ENCODE data around the gene FBXW11. TPM values are rescaled to one million over a fixed set of nuclear protein-coding genes. Genes with fewer than 3 reads are reported as not detected.

Gene FBXW11
- total RNA-seq, 1 experiment from 2014 or later: 46.3 TPM

GRCh38 chr5:171992305-171992704 lies 14.1 kb downstream of the FBXW11 start:
- Histone ChIP-seq H3K36me3 (ENCODE audit: control insufficient read depth, insufficient read depth, low read length) (peaks cover 1% of the 10 kb centered on the region; the same call in 1 of the 2 replicates), H3K4me1 (peaks cover 11% of the 10 kb centered on the region), H3K4me3 (ENCODE audit: low read depth, low read length) (no peak overlapping the region), H3K27me3 (replicated peaks; ENCODE audit: control insufficient read depth, insufficient read depth, low read length) (no peaks in the 10 kb centered on the region), H3K9me3 (no peaks in the 10 kb centered on the region)
- intact Hi-C loops (cut with micrococcal nuclease; ENCODE audit: unreplicated experiment): no loop called here
- H3K27ac Mint-ChIP-seq (ENCODE audit: unreplicated experiment): no peak overlapping the region
- no peaks in the 10 kb centered on the region for H3K9me3 Mint-ChIP-seq (ENCODE audit: unreplicated experiment)
- POLR2A ChIA-PET: no interaction called here
- BruUV-seq (replicated peaks): no TSS peak
- CTCF ChIA-PET: no interaction called here
- peaks cover 13% of the 10 kb centered on the region for H3K4me1 Mint-ChIP-seq (ENCODE audit: low read depth, unreplicated experiment)
- H3K4me3 Mint-ChIP-seq (ENCODE audit: unreplicated experiment): no peak overlapping the region
- H3K36me3 Mint-ChIP-seq (ENCODE audit: insufficient read depth, unreplicated experiment): peaks cover 20% of the 10 kb centered on the region
- DNase-seq: no peak
- H3K27me3 Mint-ChIP-seq (ENCODE audit: insufficient read depth, unreplicated experiment): no peaks in the 10 kb centered on the region
- TF ChIP-seq, protein P1, sequence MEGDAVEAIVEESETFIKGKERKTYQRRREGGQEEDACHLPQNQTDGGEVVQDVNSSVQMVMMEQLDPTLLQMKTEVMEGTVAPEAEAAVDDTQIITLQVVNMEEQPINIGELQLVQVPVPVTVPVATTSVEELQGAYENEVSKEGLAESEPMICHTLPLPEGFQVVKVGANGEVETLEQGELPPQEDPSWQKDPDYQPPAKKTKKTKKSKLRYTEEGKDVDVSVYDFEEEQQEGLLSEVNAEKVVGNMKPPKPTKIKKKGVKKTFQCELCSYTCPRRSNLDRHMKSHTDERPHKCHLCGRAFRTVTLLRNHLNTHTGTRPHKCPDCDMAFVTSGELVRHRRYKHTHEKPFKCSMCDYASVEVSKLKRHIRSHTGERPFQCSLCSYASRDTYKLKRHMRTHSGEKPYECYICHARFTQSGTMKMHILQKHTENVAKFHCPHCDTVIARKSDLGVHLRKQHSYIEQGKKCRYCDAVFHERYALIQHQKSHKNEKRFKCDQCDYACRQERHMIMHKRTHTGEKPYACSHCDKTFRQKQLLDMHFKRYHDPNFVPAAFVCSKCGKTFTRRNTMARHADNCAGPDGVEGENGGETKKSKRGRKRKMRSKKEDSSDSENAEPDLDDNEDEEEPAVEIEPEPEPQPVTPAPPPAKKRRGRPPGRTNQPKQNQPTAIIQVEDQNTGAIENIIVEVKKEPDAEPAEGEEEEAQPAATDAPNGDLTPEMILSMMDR (IDR thresholded peaks at IDR 0.05; ENCODE audit: insufficient read depth in 1 of 2, low read depth in 1 of 2, low read length in 1 of 2, severe bottlenecking in 1 of 2, unreplicated experiment in 1 of 2): no peak

DNA sequence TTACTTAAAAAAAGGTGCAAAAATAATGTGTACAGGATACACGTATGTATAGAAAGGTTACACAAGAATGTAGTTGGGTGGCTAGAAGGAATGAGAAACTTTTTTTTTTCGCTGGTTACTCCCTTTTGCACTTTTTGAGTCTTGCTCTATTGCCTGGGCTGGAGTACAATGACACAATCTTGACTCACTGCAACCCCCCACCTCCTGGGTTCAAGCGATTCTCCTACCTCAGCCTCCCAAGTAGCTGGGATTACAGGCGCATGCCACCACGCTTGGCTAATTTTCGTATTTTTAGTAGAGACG lies 15.8 kb downstream of the FBXW11 start:
- no peaks in the 10 kb centered on the region for H3K27me3 ChIP-seq (replicated peaks; ENCODE audit: control insufficient read depth, insufficient read depth, low read length)
- intact Hi-C loops (cut with micrococcal nuclease; ENCODE audit: unreplicated experiment): no loop called here

DNA sequence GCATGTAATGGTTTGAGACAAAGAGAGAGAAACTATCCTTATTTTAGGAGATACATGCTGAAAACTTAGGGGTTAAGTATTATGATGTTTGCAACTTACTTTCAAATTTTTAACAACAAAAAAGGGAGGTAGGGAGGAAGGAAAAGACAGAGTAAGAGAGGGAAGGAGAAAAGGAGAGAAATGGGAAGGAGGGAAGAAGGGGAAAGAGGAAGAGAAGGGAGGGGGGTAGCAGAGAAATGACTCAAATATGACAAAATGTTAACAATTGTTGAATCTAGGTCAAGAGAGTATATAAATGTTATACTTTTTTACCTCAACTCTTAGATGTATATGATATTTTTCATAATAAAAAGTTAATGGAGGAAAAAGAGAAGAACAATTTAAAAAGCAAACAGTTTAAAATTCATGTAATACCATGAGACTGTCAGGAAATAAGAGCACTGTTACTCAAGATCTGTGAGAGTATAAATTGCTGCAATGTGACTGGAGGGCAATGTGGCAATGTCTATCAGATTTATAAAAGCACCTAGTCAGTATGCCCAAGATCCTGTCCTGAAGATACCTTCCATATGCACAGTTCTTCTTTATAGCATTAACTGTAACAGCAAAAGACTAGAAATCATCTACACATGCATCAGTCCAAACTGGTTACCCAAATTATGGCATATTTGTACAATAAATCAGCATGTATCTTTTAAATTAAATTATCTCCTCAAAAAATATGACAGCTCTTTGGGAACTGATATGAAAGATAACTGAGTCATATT lies 16.3 kb downstream of the FBXW11 start:
- CTCF ChIA-PET: no interaction called here

More for the DNA sequence above, 15.8 kb downstream of the FBXW11 start:
- no peaks in the 10 kb centered on the region for H3K27me3 Mint-ChIP-seq (ENCODE audit: insufficient read depth, unreplicated experiment)
- no peak overlapping the region for H3K4me3 Mint-ChIP-seq (ENCODE audit: unreplicated experiment)
- H3K9me3 Mint-ChIP-seq (ENCODE audit: unreplicated experiment): no peaks in the 10 kb centered on the region
- peaks cover 7% of the 10 kb centered on the region for H3K4me1 Mint-ChIP-seq (ENCODE audit: low read depth, unreplicated experiment)
- TF ChIP-seq, protein P1 (IDR thresholded peaks at IDR 0.05; ENCODE audit: insufficient read depth in 1 of 2, low read depth in 1 of 2, low read length in 1 of 2, severe bottlenecking in 1 of 2, unreplicated experiment in 1 of 2): no peak
- POLR2A ChIA-PET: no interaction called here
- Histone ChIP-seq H3K36me3 (ENCODE audit: control insufficient read depth, insufficient read depth, low read length) (peaks cover 1% of the 10 kb centered on the region; the same call in 1 of the 2 replicates), H3K4me3 (ENCODE audit: low read depth, low read length) (no peak overlapping the region), H3K9me3 (no peaks in the 10 kb centered on the region), H3K4me1 (no peaks in the 10 kb centered on the region; the same call in 1 of the 2 replicates)
- BruUV-seq (replicated peaks): no TSS peak
- DNase-seq: no peak
- H3K27ac Mint-ChIP-seq (ENCODE audit: unreplicated experiment): no peak overlapping the region
- CTCF ChIA-PET: no interaction called here
- H3K36me3 Mint-ChIP-seq (ENCODE audit: insufficient read depth, unreplicated experiment): peaks cover 20% of the 10 kb centered on the region

More for the DNA sequence above, 16.3 kb downstream of the FBXW11 start:
- Mint-ChIP-seq H3K36me3 (ENCODE audit: insufficient read depth, unreplicated experiment) (peaks cover 20% of the 10 kb centered on the region), H3K27ac (ENCODE audit: unreplicated experiment) (no peak overlapping the region), H3K4me1 (ENCODE audit: low read depth, unreplicated experiment) (peaks cover 7% of the 10 kb centered on the region), H3K4me3 (ENCODE audit: unreplicated experiment) (no peak overlapping the region), H3K27me3 (ENCODE audit: insufficient read depth, unreplicated experiment) (no peaks in the 10 kb centered on the region), H3K9me3 (ENCODE audit: unreplicated experiment) (no peaks in the 10 kb centered on the region)
- TF ChIP-seq, protein P1 (IDR thresholded peaks at IDR 0.05; ENCODE audit: insufficient read depth in 1 of 2, low read depth in 1 of 2, low read length in 1 of 2, severe bottlenecking in 1 of 2, unreplicated experiment in 1 of 2): no peak
- no peaks in the 10 kb centered on the region for H3K9me3 ChIP-seq
- H3K4me3 ChIP-seq (ENCODE audit: low read depth, low read length): no peak overlapping the region
- DNase-seq: no peak
- POLR2A ChIA-PET: no interaction called here
- no peaks in the 10 kb centered on the region for H3K27me3 ChIP-seq (replicated peaks; ENCODE audit: control insufficient read depth, insufficient read depth, low read length)
- BruUV-seq (replicated peaks): no TSS peak
- intact Hi-C loops (cut with micrococcal nuclease; ENCODE audit: unreplicated experiment): no loop called here
- H3K36me3 ChIP-seq (ENCODE audit: control insufficient read depth, insufficient read depth, low read length): peaks cover 1% of the 10 kb centered on the region; the same call in 1 of the 2 replicates
- no peaks in the 10 kb centered on the region; the same call in 1 of the 2 replicates for H3K4me1 ChIP-seq
